ENCODE data around the gene RAB3A. TPM values are rescaled to one million over a fixed set of nuclear protein-coding genes. Genes with fewer than 3 reads are reported as not detected.

RAB3A gene
- total and polyA plus RNA-seq, 9 of the 15 experiments (the other 6 are each of a cell fraction or from before 2014, with no cell fraction given) = 0.17 to 5.1 (median 0.90) TPM; not detected in 1

GRCh38 chr19:18152442-18152816 lies 51.4 kb downstream of the RAB3A start (continued):
- TF ChIP-seq MITF (IDR thresholded peaks at IDR 0.05) = no peak
- TF ChIP-seq HNRNPL (IDR thresholded peaks at IDR 0.05; ENCODE audit: low read depth, low read length) = no peak
- TF ChIP-seq KDM1A (IDR thresholded peaks at IDR 0.05) = no peak
- TF ChIP-seq ZHX1 (conservative IDR thresholded peaks at IDR 0.05; ENCODE audit: low read length) = no peak
- no peak for TF ChIP-seq ZBED1 (IDR thresholded peaks at IDR 0.05)
- TF ChIP-seq NFIC (IDR thresholded peaks at IDR 0.05) = peak; percentile 69
- TF ChIP-seq ZBTB12 (CRISPR knock-in tag; IDR thresholded peaks at IDR 0.05) = no peak
- TF ChIP-seq GTF2F1 (IDR thresholded peaks at IDR 0.05; ENCODE audit: low read depth, low read length) = 0 out of 2 replicates have a peak, but pooled peaks have one; percentile 10
- TF ChIP-seq FUS (optimal IDR thresholded peaks at IDR 0.05; ENCODE audit: low read depth, low read length) = no peak
- TF ChIP-seq SMAD3 (CRISPR knock-in tag; conservative IDR thresholded peaks at IDR 0.05) = no peak
- no peak for TF ChIP-seq MCM5 (IDR thresholded peaks at IDR 0.05; ENCODE audit: low read depth)
- no peak for TF ChIP-seq ZEB2 (IDR thresholded peaks at IDR 0.05)
- TF ChIP-seq ZNF239 (CRISPR knock-in tag; IDR thresholded peaks at IDR 0.05) = 0 out of 2 replicates have a peak, but pooled peaks have one; percentile 15
- TF ChIP-seq, protein P1, sequence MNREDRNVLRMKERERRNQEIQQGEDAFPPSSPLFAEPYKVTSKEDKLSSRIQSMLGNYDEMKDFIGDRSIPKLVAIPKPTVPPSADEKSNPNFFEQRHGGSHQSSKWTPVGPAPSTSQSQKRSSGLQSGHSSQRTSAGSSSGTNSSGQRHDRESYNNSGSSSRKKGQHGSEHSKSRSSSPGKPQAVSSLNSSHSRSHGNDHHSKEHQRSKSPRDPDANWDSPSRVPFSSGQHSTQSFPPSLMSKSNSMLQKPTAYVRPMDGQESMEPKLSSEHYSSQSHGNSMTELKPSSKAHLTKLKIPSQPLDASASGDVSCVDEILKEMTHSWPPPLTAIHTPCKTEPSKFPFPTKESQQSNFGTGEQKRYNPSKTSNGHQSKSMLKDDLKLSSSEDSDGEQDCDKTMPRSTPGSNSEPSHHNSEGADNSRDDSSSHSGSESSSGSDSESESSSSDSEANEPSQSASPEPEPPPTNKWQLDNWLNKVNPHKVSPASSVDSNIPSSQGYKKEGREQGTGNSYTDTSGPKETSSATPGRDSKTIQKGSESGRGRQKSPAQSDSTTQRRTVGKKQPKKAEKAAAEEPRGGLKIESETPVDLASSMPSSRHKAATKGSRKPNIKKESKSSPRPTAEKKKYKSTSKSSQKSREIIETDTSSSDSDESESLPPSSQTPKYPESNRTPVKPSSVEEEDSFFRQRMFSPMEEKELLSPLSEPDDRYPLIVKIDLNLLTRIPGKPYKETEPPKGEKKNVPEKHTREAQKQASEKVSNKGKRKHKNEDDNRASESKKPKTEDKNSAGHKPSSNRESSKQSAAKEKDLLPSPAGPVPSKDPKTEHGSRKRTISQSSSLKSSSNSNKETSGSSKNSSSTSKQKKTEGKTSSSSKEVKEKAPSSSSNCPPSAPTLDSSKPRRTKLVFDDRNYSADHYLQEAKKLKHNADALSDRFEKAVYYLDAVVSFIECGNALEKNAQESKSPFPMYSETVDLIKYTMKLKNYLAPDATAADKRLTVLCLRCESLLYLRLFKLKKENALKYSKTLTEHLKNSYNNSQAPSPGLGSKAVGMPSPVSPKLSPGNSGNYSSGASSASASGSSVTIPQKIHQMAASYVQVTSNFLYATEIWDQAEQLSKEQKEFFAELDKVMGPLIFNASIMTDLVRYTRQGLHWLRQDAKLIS (CRISPR knock-in tag; IDR thresholded peaks at IDR 0.05) = no peak
